Right atrium auricular region (tissue), 2 donors: ENCODE results near the gene PDE4DIP. TPM values are rescaled to one million over a fixed set of nuclear protein-coding genes. Genes with fewer than 3 reads are reported as not detected.
A peak's percentile ranks its signal among the peaks of the same experiment; 100 is the strongest.
"Not testable (repeated sequence)": the region's sequence is repeated elsewhere in the genome, so short reads cannot be mapped to it uniquely, and the experiment has no call there.

ENCODE experiments used
- DNase-seq: peaks from one replicate; pipeline ENCODE4 v3.0.0-alpha.2; 2019; ENCODE audit warnings: low spot score
- H3K27ac ChIP-seq, 2 donors: fragments of 200-600 bp; sonication (generic); 1 replicate in 1 of 2; 2 replicates in 1 of 2; pipeline ENCODE4 v1.5.1; 2016 to 2019
- H3K27me3 ChIP-seq, 2 donors: fragments of 200-600 bp; sonication (generic); one replicate each; pipeline versions ENCODE4 v1.5.1 to v1.6.0; 2017 to 2019
- H3K36me3 ChIP-seq: fragments of 200-600 bp; sonication (generic); one replicate; pipeline ENCODE4 v1.5.1; 2016
- H3K4me1 ChIP-seq, 2 donors: fragments of 200-600 bp; sonication (generic); one replicate each; pipeline versions ENCODE4 v1.5.1 to v1.6.0; 2017 to 2019
- H3K4me3 ChIP-seq, 2 donors: fragments of 200-600 bp; sonication (generic); 1 replicate in 1 of 2; 2 replicates in 1 of 2; pipeline ENCODE4 v1.5.1; 2017 to 2019; ENCODE audit warnings: mild to moderate bottlenecking in 1 of 2, moderate library complexity in 1 of 2
- H3K9me3 ChIP-seq, 2 donors: fragments of 200-600 bp; sonication (generic); one replicate each; pipeline ENCODE4 v1.5.1; 2019
- total RNA-seq, 2 donors: library from RNA; depleted of rRNA; stranded (reverse); fragments of >200 nt; gene quantifications; one replicate each; pipeline ENCODE4 v1.1.0, GENCODE V29; 2016

The PDE4DIP gene
- total RNA-seq, 2 donors from 2014 or later, result 722 to 982 TPM

DNA sequence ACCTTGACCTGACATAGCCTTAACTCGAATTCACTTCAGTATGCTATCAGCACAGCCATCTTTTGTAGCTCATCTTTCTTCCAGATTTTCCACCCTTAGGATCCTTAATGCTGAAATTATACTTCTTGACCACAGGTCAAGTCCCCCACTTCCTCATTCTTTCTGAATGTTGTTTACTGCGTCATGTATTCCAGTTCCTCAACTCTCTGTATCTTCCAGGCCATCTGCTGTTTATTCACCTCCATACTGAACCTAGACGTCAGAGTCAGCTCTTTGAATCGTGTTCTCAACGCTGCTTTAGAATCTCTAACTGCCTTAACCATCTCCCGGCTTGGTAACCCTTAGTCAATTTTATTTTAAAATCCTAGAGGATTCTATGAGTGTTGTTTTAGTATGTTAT lies 9.8 kb downstream of the PDE4DIP start:
- not testable (repeated sequence) for H3K4me1 ChIP-seq, H3K27ac ChIP-seq, H3K9me3 ChIP-seq, DNase-seq, H3K36me3 ChIP-seq, H3K27me3 ChIP-seq, H3K4me3 ChIP-seq

DNA sequence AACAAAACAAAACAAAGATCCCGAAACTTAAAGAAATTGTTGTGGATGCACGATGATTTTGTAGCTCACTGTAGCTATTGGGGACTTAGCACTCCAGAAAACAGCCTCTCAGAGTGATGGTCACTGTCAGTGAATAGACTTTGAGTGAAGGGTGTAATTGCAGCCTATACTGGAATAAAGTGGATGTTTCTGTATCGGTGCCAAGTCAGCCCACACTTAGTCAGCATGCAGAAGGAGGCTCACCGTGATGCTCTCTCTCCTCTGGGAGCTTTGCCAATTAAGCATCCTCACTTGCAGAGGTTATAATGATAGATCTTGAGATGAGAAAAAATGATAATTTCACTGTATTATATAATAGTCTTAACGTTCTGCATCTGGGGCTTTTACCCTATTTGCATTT lies 11.1 kb downstream of the PDE4DIP start:
- H3K27me3 ChIP-seq, H3K36me3 ChIP-seq, H3K4me1 ChIP-seq, DNase-seq, H3K4me3 ChIP-seq, H3K9me3 ChIP-seq, H3K27ac ChIP-seq: not testable (repeated sequence)

DNA sequence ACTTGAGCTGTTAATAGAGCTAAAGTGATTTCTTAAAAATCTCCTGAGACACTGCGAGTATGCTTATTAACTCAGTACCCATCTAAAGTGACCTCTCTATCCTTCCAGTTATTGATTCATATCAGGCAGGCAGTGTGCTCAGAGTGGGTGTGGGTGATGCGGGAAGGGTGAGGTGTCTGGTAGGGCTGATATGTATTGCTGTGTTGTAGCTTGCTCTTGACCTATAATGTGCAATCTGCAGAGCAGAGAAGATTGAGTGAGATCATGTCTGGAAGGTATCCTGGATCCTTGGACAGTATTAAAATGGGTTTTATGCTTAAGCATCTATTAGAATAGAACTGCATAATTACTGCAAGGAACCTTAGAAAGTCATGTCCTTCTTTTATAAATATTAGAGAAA lies 15.8 kb downstream of the PDE4DIP start:
- H3K9me3 ChIP-seq, H3K36me3 ChIP-seq, H3K4me3 ChIP-seq, H3K27ac ChIP-seq, DNase-seq, H3K4me1 ChIP-seq, H3K27me3 ChIP-seq: not testable (repeated sequence)

DNA sequence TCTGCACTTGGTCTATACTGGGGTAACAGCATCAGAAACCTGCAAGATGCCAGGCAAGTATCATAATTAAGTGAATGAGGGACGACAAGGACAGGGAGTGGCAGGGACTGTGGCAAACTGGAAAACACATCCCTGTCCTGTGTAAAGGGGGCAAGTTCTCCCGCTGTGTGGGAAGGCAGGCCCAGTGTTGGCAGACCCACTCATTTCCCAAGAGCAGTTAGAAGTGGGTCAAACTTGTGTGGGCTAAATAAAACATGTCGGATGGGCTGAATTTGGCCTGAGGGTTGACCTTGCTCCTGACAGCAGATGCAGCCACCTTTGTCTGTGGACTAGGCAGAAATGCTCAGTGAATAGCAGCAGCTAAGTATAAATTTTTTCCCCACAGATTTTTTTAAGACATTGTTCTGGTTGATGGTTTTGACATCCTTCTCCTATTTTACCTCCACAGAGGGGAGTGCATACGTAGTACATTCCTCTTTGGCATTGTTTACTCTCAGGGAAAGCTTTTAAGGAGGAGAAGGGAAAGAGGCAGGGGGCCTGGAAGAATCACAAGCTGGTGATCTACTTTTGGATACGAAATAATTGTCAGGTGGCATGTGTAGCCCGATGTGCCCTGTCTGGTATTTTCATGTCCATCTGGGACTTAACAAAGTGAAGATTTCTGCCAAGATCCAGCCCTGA lies 16.5 kb downstream of the PDE4DIP start:
- not testable (repeated sequence) for H3K4me3 ChIP-seq, DNase-seq

DNA sequence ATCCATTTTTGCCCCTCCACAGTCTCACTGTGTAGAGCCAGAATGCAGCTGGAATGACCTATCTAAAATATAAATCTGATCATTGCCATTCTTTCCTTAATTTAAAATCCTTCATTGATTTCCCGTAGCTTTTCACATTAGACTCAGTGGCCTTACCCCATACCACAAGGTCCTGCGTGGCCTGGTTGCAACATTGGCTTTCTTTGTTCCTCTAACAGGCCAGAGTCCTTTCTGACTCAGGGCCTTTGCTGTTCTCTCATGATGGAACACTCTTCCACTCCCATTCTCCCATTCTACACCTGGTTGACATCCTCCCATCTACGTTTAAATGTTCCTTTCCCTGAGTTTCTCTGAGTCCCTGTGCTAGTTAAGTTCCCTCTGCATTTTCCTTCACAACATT lies 18.4 kb downstream of the PDE4DIP start:
- not testable (repeated sequence) for H3K36me3 ChIP-seq, H3K4me1 ChIP-seq, H3K9me3 ChIP-seq, H3K27me3 ChIP-seq, H3K4me3 ChIP-seq, H3K27ac ChIP-seq, DNase-seq

More for the DNA sequence above, 16.5 kb downstream of the PDE4DIP start:
- H3K27me3 ChIP-seq, H3K27ac ChIP-seq, H3K36me3 ChIP-seq, H3K9me3 ChIP-seq, H3K4me1 ChIP-seq: not testable (repeated sequence)

DNA sequence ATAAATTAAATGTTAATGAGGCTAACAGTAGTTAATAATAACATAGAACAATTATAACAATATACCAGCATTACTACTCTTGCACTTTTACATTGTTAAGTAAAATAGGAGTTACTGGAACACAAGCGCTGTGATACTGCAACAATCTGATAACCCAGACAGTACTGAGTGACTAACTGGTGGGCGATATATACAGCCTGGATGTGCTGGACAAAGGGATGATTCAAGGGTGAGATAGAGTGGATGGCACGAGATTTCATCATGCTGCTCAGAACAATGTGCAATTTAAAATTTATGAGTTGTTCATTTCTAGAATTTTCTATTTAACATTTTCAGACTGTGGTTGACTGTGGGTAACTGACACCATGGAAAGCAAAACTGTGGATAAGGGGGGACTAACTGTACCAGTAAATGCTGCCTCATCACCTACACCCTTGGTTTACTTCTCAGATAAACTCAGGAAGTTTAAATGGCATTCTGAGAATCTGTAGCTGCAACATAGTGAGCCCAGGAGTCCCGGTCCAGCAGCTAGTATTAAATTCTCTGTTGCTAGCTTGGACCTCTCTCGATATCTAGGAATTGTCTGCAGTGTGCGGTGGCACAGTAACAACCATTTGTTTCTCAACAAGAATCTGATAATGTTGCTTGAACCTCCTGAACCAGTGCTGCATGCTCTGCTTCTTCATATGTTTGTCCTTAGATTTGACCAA lies 24.9 kb downstream of the PDE4DIP start:
- not testable (repeated sequence) for H3K27ac ChIP-seq, H3K9me3 ChIP-seq, H3K4me3 ChIP-seq, H3K27me3 ChIP-seq, DNase-seq, H3K4me1 ChIP-seq, H3K36me3 ChIP-seq

DNA sequence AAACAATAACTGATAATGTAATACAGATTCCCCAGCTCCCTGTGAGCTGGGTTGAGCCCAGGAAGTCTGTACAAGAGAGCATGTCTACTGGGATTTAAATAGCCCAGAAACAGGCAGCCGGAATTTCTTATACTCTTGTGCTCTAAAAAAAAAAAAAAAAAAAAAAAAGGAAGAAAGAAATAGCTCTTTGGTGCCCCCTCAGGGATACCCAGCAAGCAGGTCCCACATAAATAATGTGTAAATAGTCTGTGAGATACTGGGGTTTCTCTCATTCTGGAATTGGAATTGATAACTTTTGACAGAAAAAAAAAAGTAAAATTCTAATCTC lies 25.4 kb downstream of the PDE4DIP start:
- H3K4me1 ChIP-seq, H3K9me3 ChIP-seq, DNase-seq, H3K27ac ChIP-seq, H3K4me3 ChIP-seq, H3K36me3 ChIP-seq, H3K27me3 ChIP-seq: not testable (repeated sequence)

DNA sequence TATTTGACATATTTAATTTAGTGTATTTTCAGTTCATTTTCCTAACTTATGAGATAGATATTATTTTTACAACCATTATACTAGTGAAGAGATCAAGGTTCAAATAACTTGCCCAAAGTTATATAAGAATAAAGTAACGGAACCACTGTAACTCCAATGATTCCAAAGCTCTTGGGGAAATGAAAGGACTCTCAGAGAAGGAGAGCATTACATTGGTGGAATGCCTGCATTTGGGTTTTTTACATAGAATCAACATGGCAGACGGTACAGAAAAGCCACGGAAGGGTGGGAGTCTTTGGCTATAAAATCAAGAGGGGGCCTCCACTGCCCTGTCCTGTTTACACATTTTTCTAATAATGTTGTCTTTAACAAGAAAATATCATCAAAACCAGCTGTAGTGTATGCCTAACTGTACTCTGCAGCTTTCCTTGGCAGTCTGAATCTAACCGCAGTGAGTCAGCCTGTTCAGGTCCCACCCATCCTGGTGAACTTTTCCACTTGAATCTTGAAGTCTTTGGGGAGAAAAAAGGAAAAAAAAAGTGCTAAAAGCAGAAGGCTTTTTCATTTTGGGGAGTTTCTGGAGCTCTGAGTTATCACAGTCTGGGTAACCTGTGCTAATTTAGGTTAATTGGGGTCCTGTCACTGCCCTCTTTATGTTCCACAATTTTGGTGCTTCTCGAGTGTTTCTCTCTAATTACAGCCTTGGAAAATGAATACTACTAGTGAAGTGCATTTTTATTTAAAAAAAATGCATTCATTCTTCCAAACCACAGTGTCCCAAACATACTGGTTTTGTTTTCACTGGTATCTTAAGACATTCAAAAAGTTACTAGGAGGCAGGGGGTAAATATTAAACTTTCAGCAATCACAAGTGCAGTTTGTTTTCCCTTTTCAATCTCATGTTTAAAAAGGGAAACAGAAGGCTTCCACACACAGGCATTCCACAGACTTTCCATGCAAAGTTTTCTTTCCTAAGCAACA lies 30.5 kb downstream of the PDE4DIP start:
- H3K27ac ChIP-seq, DNase-seq, H3K9me3 ChIP-seq, H3K4me3 ChIP-seq, H3K27me3 ChIP-seq, H3K36me3 ChIP-seq, H3K4me1 ChIP-seq: not testable (repeated sequence)

DNA sequence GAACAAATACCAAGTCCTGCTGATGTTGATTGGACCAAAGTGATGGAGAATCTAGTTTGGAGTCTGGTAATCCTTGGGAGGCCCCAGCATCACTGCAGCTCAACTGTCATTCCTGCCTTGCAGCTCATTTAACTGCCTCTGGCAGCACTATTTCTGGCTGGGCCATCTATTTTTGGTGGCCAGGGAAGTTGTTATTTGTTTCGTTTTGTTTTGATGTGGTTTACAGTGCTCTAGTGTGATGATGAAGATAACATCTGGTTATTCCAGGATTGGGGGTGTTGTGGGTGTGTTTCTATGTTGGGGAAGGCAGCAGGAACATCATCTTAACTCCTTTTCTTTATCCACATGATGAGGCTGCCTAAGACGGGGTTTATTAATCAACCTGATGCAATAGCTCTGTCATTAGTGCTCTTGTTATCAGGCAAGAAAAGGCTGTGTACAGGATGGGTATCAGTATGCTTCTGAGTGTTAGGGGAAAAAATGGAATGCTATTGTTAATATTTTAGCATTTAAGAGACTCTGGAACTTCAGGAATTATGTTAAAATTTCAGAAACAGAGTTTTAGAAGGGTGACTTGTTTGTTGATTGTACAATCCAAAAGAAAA lies 35.7 kb downstream of the PDE4DIP start:
- not testable (repeated sequence) for H3K9me3 ChIP-seq, H3K36me3 ChIP-seq, H3K4me3 ChIP-seq, H3K27ac ChIP-seq, H3K4me1 ChIP-seq, DNase-seq, H3K27me3 ChIP-seq

DNA sequence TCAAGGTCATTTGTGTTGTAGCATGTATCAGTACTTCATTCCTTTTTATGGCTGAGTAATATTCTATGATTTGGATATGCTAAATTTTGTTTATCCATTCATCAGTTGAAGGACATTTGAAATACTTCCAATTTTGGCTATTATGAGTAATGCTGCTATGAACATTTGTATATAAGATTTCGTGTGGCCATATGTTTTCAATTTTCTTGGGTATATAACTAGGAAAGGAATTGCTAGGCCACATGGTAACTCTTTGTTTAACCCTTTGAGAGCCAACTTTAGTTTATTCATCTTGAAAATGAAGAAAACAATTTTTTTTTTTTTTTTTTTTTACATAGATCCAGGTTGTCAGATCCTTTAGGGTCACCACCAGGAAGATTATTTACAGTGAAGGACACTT lies 37.0 kb downstream of the PDE4DIP start:
- H3K27ac ChIP-seq, H3K4me3 ChIP-seq, H3K9me3 ChIP-seq, H3K4me1 ChIP-seq, H3K36me3 ChIP-seq, DNase-seq, H3K27me3 ChIP-seq: not testable (repeated sequence)

DNA sequence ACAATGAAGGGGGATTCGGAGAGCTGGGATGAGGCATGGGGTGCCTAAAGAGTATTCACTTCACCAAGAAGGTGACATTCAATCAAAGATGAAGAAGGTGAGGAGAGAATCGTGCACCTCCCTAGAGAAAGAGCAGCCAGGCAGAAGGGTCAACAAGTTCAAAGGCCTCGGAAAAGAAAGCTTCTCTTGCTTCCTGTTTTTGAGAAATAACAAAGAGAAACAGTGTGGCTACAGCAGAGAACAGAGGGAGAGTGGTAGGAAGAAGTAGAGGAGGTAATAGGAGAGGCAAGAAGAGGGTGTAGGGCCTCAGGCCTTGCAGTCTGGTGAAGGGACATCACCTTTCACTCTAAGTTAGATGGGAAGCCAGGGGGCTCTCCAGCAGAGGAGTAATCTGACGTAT lies 41.0 kb downstream of the PDE4DIP start:
- H3K4me1 ChIP-seq, H3K9me3 ChIP-seq, H3K27me3 ChIP-seq, H3K4me3 ChIP-seq, H3K27ac ChIP-seq, H3K36me3 ChIP-seq: not testable (repeated sequence)
- DNase-seq, result peak; percentile 7

DNA sequence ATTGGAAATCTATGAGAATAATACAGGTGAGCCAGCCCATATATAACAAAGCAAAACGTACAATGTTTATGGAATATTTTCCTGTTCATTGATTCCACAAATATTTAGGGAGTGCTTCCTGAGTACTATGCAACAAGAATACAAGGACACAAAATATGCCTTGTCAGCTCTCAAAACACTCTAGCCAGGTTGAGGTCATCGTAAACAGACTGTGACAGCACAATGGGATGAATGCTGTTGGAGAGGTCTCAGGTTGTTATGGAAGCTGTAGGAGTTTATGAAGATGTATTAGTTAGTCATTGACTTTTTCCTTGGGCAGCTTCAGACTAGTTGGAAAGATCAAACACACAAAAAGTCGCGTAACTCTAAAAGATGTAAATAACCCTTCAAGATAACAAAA lies 42.1 kb downstream of the PDE4DIP start:
- not testable (repeated sequence) for H3K4me1 ChIP-seq, H3K27ac ChIP-seq, H3K36me3 ChIP-seq, DNase-seq, H3K9me3 ChIP-seq, H3K27me3 ChIP-seq, H3K4me3 ChIP-seq

DNA sequence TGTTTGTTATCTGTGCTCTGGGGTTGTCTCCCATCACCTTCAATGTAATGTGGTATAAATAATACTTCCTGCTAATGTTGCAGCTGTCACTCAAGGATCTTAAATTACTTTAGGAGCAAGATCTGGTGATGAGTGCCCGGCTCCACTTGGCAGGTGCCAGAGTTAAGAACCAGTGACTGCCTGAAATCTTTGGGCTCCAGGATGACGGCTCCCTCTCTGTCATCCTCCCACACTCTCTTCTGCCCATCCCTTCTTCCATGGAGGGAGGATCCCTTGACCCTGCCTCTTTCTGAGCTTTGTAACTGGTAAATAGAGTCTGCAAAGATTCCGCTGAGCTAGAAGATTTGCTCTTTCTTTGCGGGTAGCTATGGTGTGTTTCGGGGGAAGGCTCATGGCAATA lies 44.4 kb downstream of the PDE4DIP start:
- H3K4me1 ChIP-seq, H3K9me3 ChIP-seq, H3K27me3 ChIP-seq, H3K36me3 ChIP-seq, DNase-seq, H3K4me3 ChIP-seq: not testable (repeated sequence)
- H3K27ac ChIP-seq, result peak overlapping the region in 1 of 2 donors; percentile 68

DNA sequence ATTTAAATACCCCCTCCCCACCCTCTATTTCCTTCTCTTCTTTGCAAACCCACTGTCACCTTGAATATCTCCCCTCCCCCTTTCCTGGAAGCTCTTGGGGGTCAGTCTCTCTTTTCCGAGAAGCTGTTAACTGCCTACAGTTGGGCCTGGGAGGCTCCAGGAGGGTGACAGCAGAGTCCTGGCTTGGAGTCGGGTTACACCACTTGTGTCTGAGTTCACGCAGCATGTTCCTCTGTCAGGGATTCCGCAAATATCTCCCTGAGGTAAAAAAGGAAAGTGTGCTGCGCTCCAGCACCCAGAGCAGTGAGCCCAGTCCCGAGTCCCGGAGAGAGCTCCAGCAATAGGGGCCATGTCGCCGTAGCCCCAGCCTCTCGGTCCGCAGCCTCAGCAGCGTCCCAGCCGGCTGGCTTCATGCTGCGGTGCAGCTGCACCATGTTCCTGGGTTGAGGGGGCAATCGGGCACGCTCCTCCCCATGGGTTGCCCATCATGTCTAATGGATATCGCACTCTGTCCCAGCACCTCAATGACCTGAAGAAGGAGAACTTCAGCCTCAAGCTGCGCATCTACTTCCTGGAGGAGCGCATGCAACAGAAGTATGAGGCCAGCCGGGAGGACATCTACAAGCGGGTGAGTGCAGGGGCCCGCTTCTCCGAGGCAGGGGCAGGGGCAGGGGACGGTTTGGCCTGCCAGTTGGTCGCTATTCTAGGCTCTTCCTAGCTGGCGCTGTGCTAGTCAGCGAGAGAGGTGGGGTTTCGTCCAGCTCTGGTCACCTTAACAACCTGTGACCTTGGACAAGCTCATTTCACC lies 45.2 kb downstream of the PDE4DIP start:
- H3K27me3 ChIP-seq, H3K4me1 ChIP-seq, H3K9me3 ChIP-seq, DNase-seq, H3K36me3 ChIP-seq: not testable (repeated sequence)
- peak overlapping the region in 1 of 2 donors; percentile 68 for H3K27ac ChIP-seq
- H3K4me3 ChIP-seq, result peak overlapping the region in 1 of 2 donors; percentile 2
